IPS-18a (cell line): ENCODE measurements around the gene IQGAP3.

Experiments used
- H3K27ac ChIP-seq: one replicate; pipeline ENCODE4 v1.5.1; 2013; ENCODE audit warnings: low read length
- H3K27me3 ChIP-seq: one replicate; pipeline ENCODE4 v1.6.1; 2013; ENCODE audit warnings: mild to moderate bottlenecking, low read length; ENCODE audit not compliant: control insufficient read depth, insufficient read depth
- H3K36me3 ChIP-seq: one replicate; pipeline ENCODE4 v1.6.1; 2013; ENCODE audit warnings: low read depth, low read length; ENCODE audit not compliant: control insufficient read depth
- H3K4me1 ChIP-seq: one replicate; pipeline ENCODE4 v1.6.1; 2013; ENCODE audit warnings: low read depth, low read length; ENCODE audit not compliant: control insufficient read depth
- H3K4me3 ChIP-seq: one replicate; pipeline ENCODE4 v1.5.1; 2013; ENCODE audit warnings: low read length
- H3K9ac ChIP-seq: one replicate; pipeline ENCODE4 v1.6.1; 2013; ENCODE audit warnings: mild to moderate bottlenecking, low read length, moderate library complexity
- H3K9me3 ChIP-seq: one replicate; pipeline ENCODE4 v1.6.1; 2013; ENCODE audit warnings: low read depth, low read length; ENCODE audit not compliant: control insufficient read depth

Gene IQGAP3

DNA sequence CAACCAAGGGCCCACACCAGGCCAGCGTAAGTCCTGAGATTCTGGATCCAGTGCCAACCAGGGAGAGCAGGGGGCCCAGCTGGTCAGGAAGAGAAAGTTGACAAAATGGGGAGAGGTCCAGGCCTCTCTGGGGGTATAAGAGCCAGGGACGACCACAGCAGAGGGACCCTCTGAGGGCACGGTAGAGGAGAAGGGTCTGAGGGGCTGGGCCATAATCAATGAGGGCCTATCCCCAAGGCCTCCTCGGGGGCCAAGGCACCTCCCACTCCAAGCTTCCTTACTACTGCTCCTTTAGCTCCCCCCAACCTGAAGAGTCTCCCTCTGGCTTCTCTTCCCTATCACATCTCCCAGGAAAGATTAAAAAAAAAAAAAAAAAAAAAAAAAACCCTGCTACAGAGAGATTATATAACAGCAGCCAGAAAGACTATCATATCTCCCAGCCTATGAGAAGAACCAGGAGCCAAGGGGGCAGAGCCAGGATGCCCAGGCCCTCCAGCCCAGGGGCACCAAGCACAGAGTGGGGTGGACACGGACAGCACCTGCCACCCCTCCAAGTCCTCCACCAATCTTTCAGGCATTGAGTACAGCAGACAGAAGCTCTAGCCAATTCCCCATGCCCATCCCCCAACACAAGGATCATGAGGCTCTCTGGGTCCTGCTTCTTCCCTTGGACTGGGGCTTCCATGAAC lies 74.5 kb downstream of the IQGAP3 start:
- no peak overlapping the region for H3K27ac ChIP-seq
- peak overlapping the region; percentile 81 for H3K4me3 ChIP-seq
- peaks cover 10% of the 10 kb centered on the region for H3K27me3 ChIP-seq
- H3K4me1 ChIP-seq = peaks cover 46% of the 10 kb centered on the region
- H3K36me3 ChIP-seq = no peaks in the 10 kb centered on the region
- H3K9me3 ChIP-seq = no peaks in the 10 kb centered on the region
- no peak overlapping the region for H3K9ac ChIP-seq

DNA sequence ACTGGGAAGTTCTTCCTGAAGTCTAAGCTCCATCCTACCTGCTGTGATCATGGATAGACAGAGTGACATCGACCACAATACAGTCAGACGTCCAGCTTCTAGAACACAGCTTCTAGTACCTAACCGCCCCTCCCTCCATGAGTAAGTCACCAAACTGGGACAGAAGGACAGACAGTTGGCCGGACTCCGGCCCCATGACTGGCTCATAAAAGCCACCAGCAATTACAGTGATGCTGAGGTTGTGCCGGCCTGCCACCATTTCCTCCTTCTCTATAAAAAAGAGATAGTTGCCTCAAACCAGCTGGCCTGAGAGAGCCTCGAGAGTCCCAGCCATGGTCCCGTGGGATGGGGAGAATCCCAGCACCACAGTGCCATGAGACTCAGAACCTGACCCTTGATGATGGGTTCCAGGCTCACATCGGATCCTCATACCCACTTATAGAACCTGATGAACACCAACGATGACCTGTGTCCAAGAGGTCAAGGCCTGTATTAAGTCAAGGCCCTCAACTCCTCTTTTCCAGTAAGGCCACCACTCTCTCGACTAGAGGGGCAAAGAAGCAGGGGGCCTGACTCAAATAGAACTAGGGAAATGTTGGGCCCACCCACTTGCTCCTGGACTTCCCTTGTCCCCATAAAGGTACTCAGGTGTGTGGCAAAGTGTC lies 75.2 kb downstream of the IQGAP3 start:
- Histone ChIP-seq H3K9ac (no peak overlapping the region), H3K4me1 (peaks cover 41% of the 10 kb centered on the region), H3K27me3 (peaks cover 4% of the 10 kb centered on the region), H3K36me3 (no peaks in the 10 kb centered on the region), H3K4me3 (no peak overlapping the region), H3K27ac (no peak overlapping the region), H3K9me3 (no peaks in the 10 kb centered on the region)

DNA sequence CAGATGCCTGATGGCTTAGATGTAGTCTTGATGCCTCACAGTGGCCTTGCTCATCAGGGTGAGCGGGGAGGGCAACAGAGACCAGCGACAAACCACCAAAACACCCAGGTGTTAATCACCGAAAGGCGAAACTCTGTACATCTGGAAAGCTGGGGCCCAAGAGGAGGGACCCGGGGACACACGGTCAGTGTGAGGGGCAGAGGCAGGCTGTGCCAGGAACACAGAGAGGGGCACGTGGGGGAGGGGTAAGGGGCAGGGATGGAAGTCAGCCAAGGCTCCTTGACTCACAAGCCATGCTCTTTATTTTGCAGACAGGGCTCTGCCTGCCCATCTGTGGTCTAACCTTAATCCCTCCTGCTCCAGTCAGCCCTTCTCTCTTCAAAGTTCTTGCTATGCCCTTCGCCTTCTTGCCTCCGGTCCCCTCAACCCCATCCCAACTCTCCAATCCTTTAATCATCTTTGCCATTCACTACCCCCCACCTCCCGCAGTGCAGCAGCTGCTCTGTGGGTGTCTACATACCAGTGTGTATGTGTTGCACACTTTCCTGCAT lies 76.1 kb downstream of the IQGAP3 start:
- Histone ChIP-seq H3K9me3 (no peaks in the 10 kb centered on the region), H3K4me1 (peaks cover 44% of the 10 kb centered on the region), H3K27me3 (no peaks in the 10 kb centered on the region), H3K36me3 (no peaks in the 10 kb centered on the region), H3K9ac (no peak overlapping the region), H3K27ac (no peak overlapping the region), H3K4me3 (no peak overlapping the region)

DNA sequence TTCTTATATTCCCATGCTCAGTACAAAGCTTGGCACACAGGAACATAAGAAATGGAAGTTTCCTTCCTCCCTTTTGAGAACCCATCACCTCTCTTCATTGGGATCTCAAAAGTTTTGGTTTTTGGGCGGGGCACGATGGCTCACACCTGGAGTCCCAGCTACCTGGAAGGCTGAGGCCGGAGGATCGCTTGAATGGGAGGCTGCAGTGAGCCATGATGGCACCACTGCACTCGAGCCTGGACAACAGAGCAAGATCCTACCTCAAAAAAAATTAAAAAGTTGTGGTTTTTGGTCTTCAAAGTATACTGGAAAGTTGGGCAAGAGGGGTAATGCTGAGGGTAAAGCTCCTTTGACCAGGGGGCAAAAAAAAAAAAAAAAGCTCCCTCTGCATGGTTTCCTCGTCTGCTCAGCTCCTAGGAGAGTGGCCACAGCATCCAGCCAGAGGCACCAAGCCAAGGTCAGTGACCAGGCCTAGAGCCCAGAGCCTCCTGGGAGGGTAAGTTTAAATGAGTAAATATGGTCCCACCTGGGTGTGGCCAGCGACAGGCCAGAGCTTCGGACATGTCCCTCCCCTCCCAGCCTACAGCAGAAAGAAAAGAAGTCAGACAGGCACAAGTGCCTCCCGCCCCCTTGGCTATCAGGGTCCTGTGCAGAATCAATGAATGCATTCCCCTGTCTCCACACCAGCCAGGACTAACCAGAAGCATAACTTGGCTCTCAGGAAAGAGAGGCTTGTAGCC lies 76.8 kb downstream of the IQGAP3 start:
- no peaks in the 10 kb centered on the region for H3K9me3 ChIP-seq
- H3K27ac ChIP-seq = no peak overlapping the region
- H3K9ac ChIP-seq = no peak overlapping the region
- peaks cover 49% of the 10 kb centered on the region for H3K4me1 ChIP-seq
- H3K36me3 ChIP-seq = no peaks in the 10 kb centered on the region
- no peaks in the 10 kb centered on the region for H3K27me3 ChIP-seq
- no peak overlapping the region for H3K4me3 ChIP-seq

DNA sequence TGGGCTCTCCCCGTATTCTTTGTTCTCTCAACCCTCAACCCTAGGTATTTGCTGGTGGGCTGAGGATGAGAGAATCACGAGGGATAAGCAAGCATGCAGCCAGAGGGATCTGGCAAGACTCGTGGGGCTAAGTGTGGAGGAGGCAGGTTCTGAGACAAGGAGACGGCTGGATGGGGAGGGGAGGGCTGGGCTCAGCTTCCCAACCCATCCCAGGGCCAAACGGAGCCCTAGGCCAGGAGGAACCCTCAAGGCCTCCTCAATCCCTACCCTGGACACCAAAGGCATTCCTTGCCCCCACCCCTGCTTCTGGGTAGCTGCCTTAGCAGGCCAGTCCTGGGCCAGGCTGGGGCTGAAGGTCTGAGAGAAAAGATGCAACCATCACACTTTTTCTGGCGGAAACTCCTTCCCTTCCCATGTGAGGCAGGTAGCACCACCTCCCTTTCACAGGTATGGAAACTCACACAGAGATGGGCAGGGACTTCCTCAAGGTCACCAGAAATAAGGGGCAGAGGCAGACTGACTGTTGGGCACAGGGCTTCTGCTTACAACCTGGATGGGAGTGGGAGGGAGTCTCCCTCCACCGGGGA lies 78.0 kb downstream of the IQGAP3 start:
- H3K4me3 ChIP-seq = no peak overlapping the region
- H3K27ac ChIP-seq = no peak overlapping the region
- no peaks in the 10 kb centered on the region for H3K36me3 ChIP-seq
- H3K27me3 ChIP-seq = no peaks in the 10 kb centered on the region
- no peaks in the 10 kb centered on the region for H3K9me3 ChIP-seq
- H3K9ac ChIP-seq = no peak overlapping the region
- H3K4me1 ChIP-seq = peaks cover 61% of the 10 kb centered on the region

DNA sequence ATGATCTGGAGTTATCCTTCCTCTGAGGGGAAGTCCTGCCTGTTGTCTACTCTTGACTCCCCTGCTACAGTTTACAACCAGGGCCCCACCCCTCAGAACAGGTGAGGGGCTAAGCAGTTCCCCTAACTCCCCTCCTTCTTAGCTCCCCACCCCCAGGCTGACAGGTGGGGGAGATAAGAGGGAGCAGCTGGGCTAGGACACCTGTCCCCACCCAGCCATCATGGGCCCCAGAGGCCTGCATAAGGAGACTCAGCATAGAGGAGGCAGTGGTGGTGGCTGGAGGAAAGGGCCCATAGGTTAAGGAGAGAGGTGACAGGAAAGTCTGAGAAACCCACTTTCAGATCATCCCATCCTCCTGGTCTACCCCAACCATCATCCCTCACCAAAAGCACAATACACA lies 78.6 kb downstream of the IQGAP3 start:
- H3K9me3 ChIP-seq = no peaks in the 10 kb centered on the region
- H3K27ac ChIP-seq = no peak overlapping the region
- H3K27me3 ChIP-seq = no peaks in the 10 kb centered on the region
- H3K4me1 ChIP-seq = peaks cover 62% of the 10 kb centered on the region
- no peak overlapping the region for H3K4me3 ChIP-seq
- no peaks in the 10 kb centered on the region for H3K36me3 ChIP-seq
- H3K9ac ChIP-seq = no peak overlapping the region

DNA sequence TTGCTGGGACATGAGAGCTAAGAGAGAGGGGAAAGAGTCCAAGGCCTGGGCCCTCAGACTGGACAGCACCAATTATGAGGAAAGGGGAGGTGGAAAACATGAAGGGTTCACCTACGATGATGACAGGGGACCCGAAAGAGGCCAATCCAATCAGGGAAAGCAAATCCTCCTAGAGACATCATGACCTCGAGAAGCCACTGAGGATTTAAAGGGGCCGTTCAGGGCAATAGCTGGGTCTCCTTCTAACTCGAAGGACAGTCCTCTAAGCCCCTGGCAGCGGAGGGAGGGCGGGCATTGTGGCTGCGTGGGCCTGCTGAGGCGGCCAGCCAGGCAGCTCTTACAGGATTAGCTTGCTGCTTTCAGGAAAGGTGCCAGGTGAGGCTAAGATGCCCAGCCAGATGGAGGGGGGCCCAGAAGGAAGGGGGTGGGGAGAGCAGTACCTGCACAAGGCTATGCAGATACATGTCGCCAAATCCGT lies 79.2 kb downstream of the IQGAP3 start:
- no peak overlapping the region for H3K9ac ChIP-seq
- peaks cover 60% of the 10 kb centered on the region for H3K4me1 ChIP-seq
- H3K27ac ChIP-seq = no peak overlapping the region
- H3K4me3 ChIP-seq = no peak overlapping the region
- no peaks in the 10 kb centered on the region for H3K9me3 ChIP-seq
- no peaks in the 10 kb centered on the region for H3K36me3 ChIP-seq
- H3K27me3 ChIP-seq = no peaks in the 10 kb centered on the region

DNA sequence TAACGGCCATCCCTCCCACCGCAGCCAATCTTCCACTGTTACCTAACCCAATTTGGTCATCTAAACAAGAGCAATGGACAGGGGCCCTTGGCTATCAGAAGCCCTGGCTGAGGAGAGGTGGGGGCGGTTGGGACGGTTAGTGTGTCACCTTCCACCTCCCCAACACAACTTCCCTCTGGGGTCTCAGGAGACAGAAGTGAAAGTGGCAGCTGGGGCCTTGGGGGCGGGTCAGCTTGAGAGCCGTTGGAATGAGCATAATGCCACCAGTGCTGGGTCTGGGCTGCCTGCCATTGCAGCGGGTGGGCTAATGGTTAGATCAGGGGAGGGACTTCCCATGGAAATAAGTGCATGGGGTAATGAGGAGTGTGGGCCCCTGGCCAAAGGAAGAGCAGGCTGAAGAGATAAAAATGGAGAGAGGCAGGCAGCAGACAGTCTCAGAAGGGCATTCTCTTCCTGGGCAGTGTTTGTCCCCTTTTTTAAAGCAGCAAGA lies 79.7 kb downstream of the IQGAP3 start:
- H3K27ac ChIP-seq = no peak overlapping the region
- no peak overlapping the region for H3K9ac ChIP-seq
- peaks cover 55% of the 10 kb centered on the region for H3K4me1 ChIP-seq
- H3K36me3 ChIP-seq = no peaks in the 10 kb centered on the region
- no peaks in the 10 kb centered on the region for H3K27me3 ChIP-seq
- H3K4me3 ChIP-seq = no peak overlapping the region
- no peaks in the 10 kb centered on the region for H3K9me3 ChIP-seq

DNA sequence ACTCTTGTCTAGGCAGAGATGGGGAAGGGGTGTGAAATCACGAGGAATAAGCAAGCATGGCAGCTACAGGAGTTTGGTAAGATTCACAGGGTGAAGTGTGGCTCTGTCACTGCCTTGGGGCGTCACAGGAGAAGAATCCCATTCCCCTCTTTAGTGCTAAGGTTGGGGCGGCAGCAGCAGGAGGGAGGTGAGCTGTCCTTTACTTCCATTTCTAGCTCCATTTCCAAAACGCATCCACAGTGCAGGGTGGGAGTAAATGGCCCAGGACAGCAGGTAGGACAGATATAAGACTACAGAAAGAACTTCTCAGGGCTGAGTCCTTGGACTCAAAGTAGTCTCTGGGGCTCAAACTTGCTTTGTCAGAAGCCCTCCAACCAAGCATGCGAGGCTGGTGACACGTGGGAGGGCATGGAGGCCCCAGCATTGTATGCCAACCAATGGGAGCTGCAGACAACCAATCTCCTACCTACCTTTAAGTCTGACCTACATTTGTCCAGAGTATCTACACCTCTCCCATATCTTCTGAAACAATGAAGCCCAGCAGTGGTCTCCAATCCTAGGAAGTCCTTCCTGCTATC lies 80.3 kb downstream of the IQGAP3 start:
- Histone ChIP-seq H3K36me3 (no peaks in the 10 kb centered on the region), H3K4me1 (peaks cover 49% of the 10 kb centered on the region), H3K27me3 (no peaks in the 10 kb centered on the region), H3K27ac (no peak overlapping the region), H3K4me3 (no peak overlapping the region), H3K9ac (no peak overlapping the region), H3K9me3 (no peaks in the 10 kb centered on the region)

DNA sequence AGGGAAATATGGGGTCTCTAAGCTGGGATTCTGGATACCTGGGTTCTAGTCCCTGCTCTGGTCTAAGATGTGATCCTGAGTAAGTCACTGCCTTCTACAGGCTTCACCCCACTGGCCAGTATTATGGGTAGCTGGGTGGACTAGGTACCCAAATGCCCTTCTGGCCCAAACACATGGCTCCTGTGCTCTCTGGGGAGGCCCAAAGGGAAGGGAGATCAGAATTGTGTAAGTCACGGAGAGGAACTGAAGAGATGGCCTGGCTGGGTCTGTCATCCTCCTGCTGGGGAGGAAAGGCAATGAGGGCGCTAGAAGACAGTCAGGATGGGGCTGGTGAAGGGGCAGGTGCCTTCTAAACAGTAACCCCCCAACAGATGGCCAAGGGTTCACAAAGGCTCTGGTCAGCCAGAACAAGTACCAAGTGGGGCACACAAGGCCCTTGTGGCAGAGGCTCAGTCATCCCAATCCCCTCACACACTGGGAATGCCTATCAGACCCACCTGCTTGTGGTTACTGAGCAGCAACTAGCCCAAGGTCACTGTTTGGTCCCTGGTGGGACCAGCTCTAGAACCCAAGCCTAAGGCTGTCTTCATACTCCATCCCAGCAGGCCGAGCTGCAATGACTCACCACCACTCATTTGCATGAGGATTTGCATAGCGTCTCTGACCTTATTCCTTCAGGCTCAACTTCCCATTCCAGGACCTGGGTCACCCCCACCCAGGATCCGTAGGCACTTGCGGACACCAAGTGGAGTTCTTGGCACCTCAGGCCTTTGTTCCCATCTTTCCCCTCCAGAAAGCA lies 81.0 kb downstream of the IQGAP3 start:
- H3K27ac ChIP-seq = no peak overlapping the region
- no peaks in the 10 kb centered on the region for H3K9me3 ChIP-seq
- no peak overlapping the region for H3K9ac ChIP-seq
- peaks cover 42% of the 10 kb centered on the region for H3K4me1 ChIP-seq
- H3K36me3 ChIP-seq = no peaks in the 10 kb centered on the region
- peak overlapping the region; percentile 36 for H3K4me3 ChIP-seq
- H3K27me3 ChIP-seq = no peaks in the 10 kb centered on the region
